PC-9 (cell line): ENCODE data around the gene KRTAP19-8.

Experiments
- EZH2 ChIP-seq: fragments of 200-600 bp; sonication (generic); IDR thresholded peaks from 2 replicates; pipeline ENCODE4 v1.8.0; 2017; ENCODE audit warnings: antibody characterized with exemption, low read depth
- TF ChIP-seq, protein P1 (sequence below): fragments of 200-600 bp; sonication (generic); conservative IDR thresholded peaks from 2 replicates; pipeline ENCODE4 v1.6.1; 2017; ENCODE audit warnings: mixed run types, antibody characterized with exemption, mild to moderate bottlenecking, moderate library complexity

DNA sequence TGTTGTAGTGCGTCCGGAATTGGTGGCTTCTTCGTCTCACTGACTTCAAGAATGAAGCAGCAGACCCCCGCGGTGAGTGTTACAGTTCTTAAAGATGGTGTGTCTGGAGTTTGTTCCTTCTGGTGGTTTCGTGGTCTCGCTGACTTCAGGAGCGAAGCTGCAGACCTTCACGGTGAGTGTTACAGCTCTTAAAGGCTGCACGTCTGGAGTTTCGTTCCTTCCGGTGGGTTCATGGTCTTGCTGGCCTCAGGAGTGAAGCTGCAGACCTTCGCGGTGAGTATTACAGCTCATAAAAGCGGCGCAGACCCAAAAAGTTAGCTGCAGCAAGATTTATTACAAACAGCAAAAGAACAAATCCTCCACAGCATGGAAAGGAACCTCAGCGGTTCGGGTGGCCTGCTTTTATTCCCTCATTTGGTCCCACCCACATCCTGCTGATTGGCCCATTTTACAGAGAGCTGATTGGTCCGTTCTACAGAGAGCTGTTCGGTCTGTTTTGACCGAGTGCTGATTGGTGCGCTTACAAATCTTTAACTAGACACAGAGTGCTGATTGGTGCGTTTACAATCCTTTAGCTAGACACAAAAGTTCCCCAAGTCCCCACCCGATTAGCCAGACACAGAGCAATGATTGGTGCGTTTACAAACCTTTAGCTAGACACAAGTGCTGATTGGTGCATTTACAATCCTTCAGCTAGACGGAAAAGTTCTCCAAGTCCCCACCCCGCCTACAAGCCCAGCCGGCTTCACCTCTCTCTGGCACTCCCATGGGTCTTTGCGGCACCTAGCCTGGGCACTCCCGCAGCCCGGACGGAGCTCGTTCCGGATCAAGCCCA, 49.6 kb upstream of the KRTAP19-8 start:
- TF ChIP-seq, protein P1, sequence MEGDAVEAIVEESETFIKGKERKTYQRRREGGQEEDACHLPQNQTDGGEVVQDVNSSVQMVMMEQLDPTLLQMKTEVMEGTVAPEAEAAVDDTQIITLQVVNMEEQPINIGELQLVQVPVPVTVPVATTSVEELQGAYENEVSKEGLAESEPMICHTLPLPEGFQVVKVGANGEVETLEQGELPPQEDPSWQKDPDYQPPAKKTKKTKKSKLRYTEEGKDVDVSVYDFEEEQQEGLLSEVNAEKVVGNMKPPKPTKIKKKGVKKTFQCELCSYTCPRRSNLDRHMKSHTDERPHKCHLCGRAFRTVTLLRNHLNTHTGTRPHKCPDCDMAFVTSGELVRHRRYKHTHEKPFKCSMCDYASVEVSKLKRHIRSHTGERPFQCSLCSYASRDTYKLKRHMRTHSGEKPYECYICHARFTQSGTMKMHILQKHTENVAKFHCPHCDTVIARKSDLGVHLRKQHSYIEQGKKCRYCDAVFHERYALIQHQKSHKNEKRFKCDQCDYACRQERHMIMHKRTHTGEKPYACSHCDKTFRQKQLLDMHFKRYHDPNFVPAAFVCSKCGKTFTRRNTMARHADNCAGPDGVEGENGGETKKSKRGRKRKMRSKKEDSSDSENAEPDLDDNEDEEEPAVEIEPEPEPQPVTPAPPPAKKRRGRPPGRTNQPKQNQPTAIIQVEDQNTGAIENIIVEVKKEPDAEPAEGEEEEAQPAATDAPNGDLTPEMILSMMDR = no peak
- TF ChIP-seq EZH2 = no peak
